Inflammatory macrophage (primary cell): Measurements from ENCODE around the gene SCGB1D1.
A peak's percentile ranks its signal among the peaks of the same experiment; 100 is the strongest.
"Not testable (repeated sequence)": the region's sequence is repeated elsewhere in the genome, so short reads cannot be mapped to it uniquely, and the experiment has no call there.

ENCODE experiments used
- DNase-seq, 2 donors: peaks; one replicate each; pipeline ENCODE4 v3.0.0-alpha.2; 2020 to 2022

Gene SCGB1D1

GRCh38 chr11:62169448-62169847 is 20.6 kb upstream of the SCGB1D1 start:
- DNase-seq = no peak

GRCh38 chr11:62169935-62170334 is 20.1 kb upstream of the SCGB1D1 start:
- no peak for DNase-seq

GRCh38 chr11:62171261-62171723 is 18.7 kb upstream of the SCGB1D1 start:
- DNase-seq = peak; percentile 87 to 89

- DNase-seq = no peak
These were observed 17.7 kb upstream of the SCGB1D1 start for GRCh38 chr11:62172294-62172693.

GRCh38 chr11:62176766-62177165 is 13.2 kb upstream of the SCGB1D1 start:
- no peak for DNase-seq

- no peak for DNase-seq
These were observed 10.0 kb upstream of the SCGB1D1 start for GRCh38 chr11:62179995-62180394.

GRCh38 chr11:62181097-62181496 is 8.9 kb upstream of the SCGB1D1 start:
- no peak for DNase-seq

- DNase-seq = no peak
These were observed 7.7 kb upstream of the SCGB1D1 start for GRCh38 chr11:62182147-62182891.

- no peak for DNase-seq
These were observed 3.8 kb upstream of the SCGB1D1 start for GRCh38 chr11:62186195-62186594.

- DNase-seq = no peak
These were observed 3.9 kb downstream of the SCGB1D1 start for GRCh38 chr11:62193952-62194351.

- not testable (repeated sequence) for DNase-seq
These were observed 5.0 kb downstream of the SCGB1D1 start for GRCh38 chr11:62195010-62195409.

- no peak for DNase-seq
These were observed 5.9 kb downstream of the SCGB1D1 start for GRCh38 chr11:62195945-62196344.

GRCh38 chr11:62197400-62197799 is 7.4 kb downstream of the SCGB1D1 start:
- not testable (repeated sequence) for DNase-seq

- DNase-seq = no peak
These were observed 11.4 kb downstream of the SCGB1D1 start for GRCh38 chr11:62201376-62201775.

- no peak for DNase-seq
These were observed 12.9 kb downstream of the SCGB1D1 start for GRCh38 chr11:62202910-62203309.

GRCh38 chr11:62204430-62204829 is 14.4 kb downstream of the SCGB1D1 start:
- DNase-seq = no peak

- DNase-seq = no peak
These were observed 15.4 kb downstream of the SCGB1D1 start for GRCh38 chr11:62205441-62205840.

- not testable (repeated sequence) for DNase-seq
These were observed 16.5 kb downstream of the SCGB1D1 start for GRCh38 chr11:62206276-62207066.

GRCh38 chr11:62208785-62209144 is 18.7 kb downstream of the SCGB1D1 start:
- no peak for DNase-seq

GRCh38 chr11:62217191-62217748 is 27.3 kb downstream of the SCGB1D1 start:
- DNase-seq = peak in 1 of 2 donors; percentile 33

GRCh38 chr11:62221498-62221897 is 31.5 kb downstream of the SCGB1D1 start:
- no peak for DNase-seq

- peak; percentile 7 to 17 for DNase-seq
These were observed 33.1 kb downstream of the SCGB1D1 start for GRCh38 chr11:62223095-62223494.

- peak in 1 of 2 donors; percentile 3 for DNase-seq
These were observed 43.7 kb downstream of the SCGB1D1 start for GRCh38 chr11:62233730-62234129.

GRCh38 chr11:62236187-62236586 is 46.2 kb downstream of the SCGB1D1 start:
- no peak for DNase-seq
